GM21576 (cell line): Measurements from ENCODE around the gene WDR81.

Experiments used
- ATAC-seq: cut with Tn5 transposase; IDR thresholded peaks from one replicate; pipeline ENCODE4 v1.9.1; 2021; ENCODE audit warnings: mild to moderate bottlenecking, moderate library complexity; ENCODE audit not compliant: unreplicated experiment

The WDR81 gene

DNA sequence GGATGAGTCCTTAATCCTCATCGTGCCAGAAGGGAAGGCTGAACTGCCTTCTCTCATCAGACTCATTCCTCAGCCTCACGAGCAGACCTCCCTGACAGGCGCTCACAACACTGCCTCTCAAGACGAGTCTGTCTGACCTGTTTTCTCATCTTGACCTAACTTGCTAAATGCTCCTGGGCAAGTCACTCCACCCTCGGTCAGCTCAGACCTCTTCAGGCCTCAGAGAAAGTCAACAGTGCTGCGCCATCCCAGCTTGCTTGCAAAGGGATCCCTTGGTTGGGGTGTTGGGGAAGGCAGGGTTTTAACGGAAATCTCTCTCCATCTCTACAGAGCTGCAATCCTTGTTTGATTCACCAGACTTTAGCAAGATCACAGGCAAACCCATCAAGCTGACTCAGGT lies 52.4 kb downstream of the WDR81 start:
- no peak for ATAC-seq

GRCh38 chr17:1779571-1780131 lies 55.1 kb downstream of the WDR81 start:
- ATAC-seq, result no peak

DNA sequence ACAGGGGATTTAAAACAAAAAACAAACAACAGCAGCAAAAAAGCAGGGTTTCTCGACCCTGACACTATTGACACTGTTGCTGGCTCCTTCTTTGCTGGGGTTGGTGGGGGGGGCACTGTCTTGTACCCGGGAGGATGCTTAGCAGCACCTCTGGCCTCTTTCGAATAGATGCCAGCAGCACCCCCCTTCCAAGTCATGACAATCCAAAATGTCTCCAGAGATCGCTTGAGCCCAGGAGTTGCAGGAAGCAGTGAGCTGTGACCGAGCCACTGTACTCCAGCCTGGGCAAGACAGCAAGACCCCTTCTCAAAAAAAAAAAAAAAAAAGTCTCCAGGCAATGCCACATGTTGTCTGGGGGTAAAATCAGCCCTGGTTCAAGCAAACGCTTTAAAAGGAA lies 57.7 kb downstream of the WDR81 start:
- no peak for ATAC-seq

- no peak for ATAC-seq
Observed at GRCh38 chr17:1783271-1783670, 58.8 kb downstream of the WDR81 start.

- no peak for ATAC-seq
Observed at GRCh38 chr17:1783834-1784611, 59.5 kb downstream of the WDR81 start.

DNA sequence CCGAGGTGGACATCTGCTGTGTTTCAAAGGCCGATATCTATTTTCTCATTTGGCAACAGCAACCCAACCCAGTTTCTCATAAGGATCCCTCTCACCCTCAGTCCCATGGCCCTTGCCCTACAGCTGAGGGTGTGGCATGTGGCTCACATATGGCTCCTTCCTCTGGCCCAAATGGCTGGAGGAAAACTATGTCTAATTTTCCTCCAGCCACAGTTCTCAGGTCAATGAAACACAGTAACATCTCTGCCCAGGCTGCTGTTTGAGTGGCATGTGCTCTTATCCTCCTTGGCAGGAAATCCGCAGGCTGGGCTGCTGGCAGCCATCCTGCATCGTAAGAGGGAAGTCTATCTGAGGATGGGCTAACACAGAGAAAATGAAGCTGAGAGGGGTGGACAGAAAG lies 61.4 kb downstream of the WDR81 start:
- no peak for ATAC-seq

- no peak for ATAC-seq
Observed at GRCh38 chr17:1786708-1787107, 62.2 kb downstream of the WDR81 start.

GRCh38 chr17:1787301-1787902 lies 62.9 kb downstream of the WDR81 start:
- ATAC-seq, result no peak
